Endothelial cell of umbilical vein (primary cell): ENCODE data around the gene MDP1. TPM values are rescaled to one million over a fixed set of nuclear protein-coding genes. Genes with fewer than 3 reads are reported as not detected.

ENCODE experiments used
- BruUV-seq: library from RNA; stranded (reverse); fragments of 400-500 nt; replicated peaks from 2 replicates; lab custom pipeline; 2021; lab: Mats Ljungman, UMichigan
- CTCF ChIA-PET: fragments of 300-600, 350-600 bp; sonication (Branson Sonifier 250); formaldehyde crosslinking; loops from one replicate; lab custom pipeline; 2021; ENCODE audit warnings: antibody characterized with exemption, inconsistent platforms; lab: Charles Lee
- POLR2A ChIA-PET: fragments of 300-600, 350-600 bp; sonication (Branson Sonifier 250); formaldehyde crosslinking; loops from one replicate; lab custom pipeline; 2021; ENCODE audit warnings: antibody characterized with exemption, inconsistent platforms; lab: Charles Lee
- DNase-seq: peaks from one replicate; pipeline ENCODE4 v3.0.0-alpha.2; 2011; ENCODE audit warnings: low read depth, low spot score
- FAIRE-seq: peaks from 2 replicates; lab custom pipeline; 2011; peaks lifted over from hg19 to GRCh38; lab: Jason Lieb, UNC
- H2AFZ ChIP-seq: 2 replicates; pipeline ENCODE4 v1.6.0; 2012; ENCODE audit warnings: low read depth, low read length, control low read depth, inconsistent platforms
- H3K27ac ChIP-seq: 2 replicates; pipeline ENCODE4 v1.5.1; 2011; ENCODE audit warnings: low read depth, mild to moderate bottlenecking, control low read depth, low read length, moderate library complexity; ENCODE audit not compliant: insufficient read depth
- H3K27me3 ChIP-seq, 2 experiments: 2 replicates each; pipeline versions ENCODE4 v1.6.0 to v1.6.1; 2011; ENCODE audit warnings: low read length in 2 of 2, mixed read lengths in 1 of 2; ENCODE audit not compliant: control insufficient read depth in 2 of 2, insufficient read depth in 2 of 2
- H3K36me3 ChIP-seq, 2 experiments: 2 replicates in 1 of 2; 3 replicates in 1 of 2; pipeline ENCODE4 v1.5.1; 2011; ENCODE audit warnings: low read length in 2 of 2, mild to moderate bottlenecking in 1 of 2, moderate library complexity in 1 of 2; ENCODE audit not compliant: control insufficient read depth in 2 of 2, insufficient read depth in 2 of 2; ENCODE audit errors: extremely low read depth in 1 of 2
- H3K4me1 ChIP-seq: 3 replicates; pipeline ENCODE4 v1.5.1; 2011; ENCODE audit warnings: mild to moderate bottlenecking, low read length; ENCODE audit not compliant: control insufficient read depth, insufficient read depth; ENCODE audit errors: extremely low read depth
- H3K4me2 ChIP-seq: 2 replicates; pipeline ENCODE4 v1.6.1; 2011; ENCODE audit warnings: low read length, control low read depth, mixed read lengths; ENCODE audit not compliant: insufficient read depth
- H3K4me3 ChIP-seq, 3 experiments: fragments of 200-600 bp in 1 of 3; sonication (generic), shearing (Covaris generic) in 1 of 3; replicated peaks in 1 of 3; 2 replicates each; pipeline ENCODE4 v1.5.1; 2011 to 2016; ENCODE audit warnings: control low read depth in 3 of 3, low read length in 3 of 3, mild to moderate bottlenecking in 2 of 3, inconsistent platforms in 1 of 3, low read depth in 1 of 3, moderate library complexity in 1 of 3; ENCODE audit not compliant: insufficient read depth in 1 of 3
- H3K79me2 ChIP-seq: 2 replicates; pipeline ENCODE4 v1.6.0; 2012; ENCODE audit warnings: low read length, inconsistent platforms; ENCODE audit not compliant: control insufficient read depth, insufficient read depth
- H3K9ac ChIP-seq: replicated peaks from 2 replicates; pipeline ENCODE3; 2011; ENCODE audit warnings: low read length, control low read depth; ENCODE audit not compliant: insufficient read depth; ENCODE audit errors: extremely low read depth
- H3K9me1 ChIP-seq: replicated peaks from 3 replicates; pipeline ENCODE4 v1.6.0; 2011; ENCODE audit warnings: mild to moderate bottlenecking, low read length; ENCODE audit not compliant: control insufficient read depth, insufficient read depth; ENCODE audit errors: extremely low read depth
- H3K9me3 ChIP-seq: replicated peaks from 2 replicates; pipeline ENCODE4 v1.5.1; 2012; ENCODE audit warnings: low read length, inconsistent platforms; ENCODE audit not compliant: control insufficient read depth, insufficient read depth
- H4K20me1 ChIP-seq: replicated peaks from 2 replicates; pipeline ENCODE3; 2011; ENCODE audit warnings: mild to moderate bottlenecking, low read length; ENCODE audit not compliant: control insufficient read depth, insufficient read depth; ENCODE audit errors: extremely low read depth
- EZH2 ChIP-seq: IDR thresholded peaks from 2 replicates; pipeline ENCODE4 v1.6.1; 2012; ENCODE audit warnings: borderline replicate concordance, low read depth, mild to moderate bottlenecking, moderate library complexity, low read length, inconsistent platforms; ENCODE audit not compliant: severe bottlenecking
- FOS ChIP-seq: IDR thresholded peaks from 2 replicates; pipeline ENCODE4 v1.6.1; 2011; ENCODE audit warnings: mild to moderate bottlenecking, low read length, moderate library complexity, borderline replicate concordance; ENCODE audit not compliant: insufficient read depth
- GATA2 ChIP-seq: IDR thresholded peaks from 2 replicates; pipeline ENCODE4 v1.7.0; 2011; ENCODE audit warnings: low read depth, mild to moderate bottlenecking, moderate library complexity, mixed read lengths, low read length; ENCODE audit not compliant: insufficient read length, insufficient read depth
- JUN ChIP-seq: IDR thresholded peaks from 2 replicates; pipeline ENCODE4 v1.6.1; 2011; ENCODE audit warnings: borderline replicate concordance, low read depth; ENCODE audit not compliant: insufficient read length, insufficient read depth
- MYC ChIP-seq: IDR thresholded peaks from one replicate; pipeline ENCODE4 v1.6.1; 2011; ENCODE audit warnings: mild to moderate bottlenecking, low read depth, low read length
- POLR2A ChIP-seq: IDR thresholded peaks from 2 replicates; pipeline ENCODE4 v1.6.1; 2012; ENCODE audit warnings: low read depth, mild to moderate bottlenecking, control low read depth, low read length
- POLR2AphosphoS5 ChIP-seq: IDR thresholded peaks from 2 replicates; pipeline ENCODE4 v1.6.1; 2012; ENCODE audit warnings: low read depth, mild to moderate bottlenecking, control low read depth, low read length, moderate library complexity; ENCODE audit not compliant: insufficient read depth
- dilution Hi-C: fragments of 300-500 bp; cut with MboI; formaldehyde crosslinking; loops from one replicate; pipeline ENCODE4 v1.15.0; 2019; ENCODE audit warnings: low sequenced_read_pairs; ENCODE audit not compliant: extremely low pct_ligation_motif_present
- intact Hi-C: fragments of 100-400 bp; cut with micrococcal nuclease; formaldehyde crosslinking; loops from one replicate; pipeline ENCODE4 v1.10.0; 2022
- polyA plus RNA-seq, 4 experiments: library from polyadenylated mRNA; depleted of rRNA in 3 of 4; stranded (reverse) in 3 of 4; unstranded in 1 of 4; fragments of >200 nt; gene quantifications; 2 replicates each; pipeline versions ENCODE4 v1.2.1 to v1.2.3, GENCODE V29; 2011 to 2012; ENCODE audit warnings: missing spikeins in 1 of 4
- total RNA-seq: library from RNA; stranded (reverse); gene quantifications from 2 replicates; pipeline ENCODE4 v1.2.3, GENCODE V29; 2021
- TF ChIP-seq, protein P1 (sequence below): IDR thresholded peaks from 2 replicates; pipeline ENCODE4 v1.6.1; 2011; ENCODE audit not compliant: insufficient read depth, insufficient read length
- TF ChIP-seq, protein P2 (sequence below), 2 donors: IDR thresholded peaks; 1 replicate in 1 of 2; 2 replicates in 1 of 2; pipeline ENCODE4 v1.5.1; 2011; ENCODE audit warnings: low read length in 2 of 2, mild to moderate bottlenecking in 2 of 2, moderate library complexity in 2 of 2, control low read depth in 1 of 2, inconsistent platforms in 1 of 2, low read depth in 1 of 2; ENCODE audit not compliant: insufficient read depth in 1 of 2; ENCODE audit errors: extremely low read depth in 1 of 2

Gene MDP1
- total and polyA plus RNA-seq, 2 donors (not counting 3 experiments of a cell fraction or from before 2014, with no cell fraction given) = 8.1 to 22.7 TPM

DNA sequence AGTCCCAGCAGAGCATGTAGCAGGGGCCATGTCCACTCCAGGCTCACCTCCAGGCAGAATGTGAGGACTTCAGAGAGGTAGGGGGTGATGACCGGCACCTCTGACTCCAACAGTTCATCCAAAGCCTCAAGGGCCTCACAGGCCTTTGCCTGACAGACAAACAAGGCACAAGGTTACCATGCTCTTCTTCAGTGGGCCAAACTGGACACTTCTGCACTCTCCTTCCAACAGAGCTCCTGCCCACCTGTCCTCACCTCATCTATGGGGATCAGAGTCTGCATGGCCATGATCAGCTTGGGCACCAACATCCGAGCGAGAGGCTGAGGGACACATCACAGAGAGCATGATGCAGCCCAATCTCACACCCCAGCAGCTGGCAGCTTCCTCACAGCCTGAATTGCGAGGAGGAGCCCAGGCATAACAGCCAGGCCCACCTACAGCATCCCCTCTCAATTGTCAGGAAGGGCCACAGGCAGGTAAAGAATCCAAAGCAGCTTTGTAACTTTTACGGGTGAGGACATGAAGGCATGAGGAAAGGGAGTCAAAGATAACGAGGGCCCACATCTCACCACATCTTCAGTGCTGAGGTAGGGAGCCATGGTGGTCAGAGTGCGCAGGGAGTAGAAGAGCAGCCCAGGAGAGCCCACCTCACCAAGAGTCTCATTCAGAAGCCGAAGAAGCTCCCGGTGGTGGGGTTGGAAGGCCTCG is 28.9 kb downstream of the MDP1 start:
- no peak overlapping the region for H3K4me2 ChIP-seq
- dilution Hi-C loops = no loop called here
- no peaks in the 10 kb centered on the region for H3K27me3 ChIP-seq
- peaks cover 6% of the 10 kb centered on the region for H3K79me2 ChIP-seq
- DNase-seq (no peak), FAIRE-seq (no peak)
- H3K9me3 ChIP-seq = no peaks in the 10 kb centered on the region
- ChIA-PET POLR2A (interaction anchor here (0.8 to 1.8 kb wide), 3 partner anchors 9 to 26 kb away, joined by 3 read pairs; partner anchors contain the start of gene TM9SF1), CTCF (interaction anchor here (1.1 kb wide), 1 partner anchor 129 kb away, joined by 3 read pairs; no protein-coding TSS in a partner anchor)
- no peak overlapping the region for H2AFZ ChIP-seq
- H3K4me3 ChIP-seq = no peak overlapping the region
- H3K36me3 ChIP-seq = peaks cover 0 to 29% of the 10 kb centered on the region in 2 experiments
- no peaks in the 10 kb centered on the region for H4K20me1 ChIP-seq
- intact Hi-C loops = no loop called here
- no TSS peak for BruUV-seq
- H3K9me1 ChIP-seq = no peaks in the 10 kb centered on the region
- H3K9ac ChIP-seq = no peak overlapping the region
- TF ChIP-seq GATA2 (no peak), MYC (no peak), FOS (no peak), POLR2A (no peak), EZH2 (no peak), JUN (no peak), POLR2AphosphoS5 (no peak)
- TF ChIP-seq, protein P1, sequence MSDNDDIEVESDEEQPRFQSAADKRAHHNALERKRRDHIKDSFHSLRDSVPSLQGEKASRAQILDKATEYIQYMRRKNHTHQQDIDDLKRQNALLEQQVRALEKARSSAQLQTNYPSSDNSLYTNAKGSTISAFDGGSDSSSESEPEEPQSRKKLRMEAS = no peak
- TF ChIP-seq, protein P2, sequence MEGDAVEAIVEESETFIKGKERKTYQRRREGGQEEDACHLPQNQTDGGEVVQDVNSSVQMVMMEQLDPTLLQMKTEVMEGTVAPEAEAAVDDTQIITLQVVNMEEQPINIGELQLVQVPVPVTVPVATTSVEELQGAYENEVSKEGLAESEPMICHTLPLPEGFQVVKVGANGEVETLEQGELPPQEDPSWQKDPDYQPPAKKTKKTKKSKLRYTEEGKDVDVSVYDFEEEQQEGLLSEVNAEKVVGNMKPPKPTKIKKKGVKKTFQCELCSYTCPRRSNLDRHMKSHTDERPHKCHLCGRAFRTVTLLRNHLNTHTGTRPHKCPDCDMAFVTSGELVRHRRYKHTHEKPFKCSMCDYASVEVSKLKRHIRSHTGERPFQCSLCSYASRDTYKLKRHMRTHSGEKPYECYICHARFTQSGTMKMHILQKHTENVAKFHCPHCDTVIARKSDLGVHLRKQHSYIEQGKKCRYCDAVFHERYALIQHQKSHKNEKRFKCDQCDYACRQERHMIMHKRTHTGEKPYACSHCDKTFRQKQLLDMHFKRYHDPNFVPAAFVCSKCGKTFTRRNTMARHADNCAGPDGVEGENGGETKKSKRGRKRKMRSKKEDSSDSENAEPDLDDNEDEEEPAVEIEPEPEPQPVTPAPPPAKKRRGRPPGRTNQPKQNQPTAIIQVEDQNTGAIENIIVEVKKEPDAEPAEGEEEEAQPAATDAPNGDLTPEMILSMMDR (IDR thresholded peaks at IDR 0.05; ENCODE audit: extremely low read depth in 1 of 2, insufficient read depth in 1 of 2, low read depth in 1 of 2, low read length in 2 of 2) = no peak
- peaks cover 6% of the 10 kb centered on the region for H3K4me1 ChIP-seq
- no peak overlapping the region for H3K27ac ChIP-seq
